H1 (cell line): ENCODE data around the gene NPC1L1. TPM values are rescaled to one million over a fixed set of nuclear protein-coding genes. Genes with fewer than 3 reads are reported as not detected.

Source experiments
- CTCF ChIA-PET: fragments of 300-600 bp; sonication (Branson Sonifier 250); formaldehyde crosslinking; loops from one replicate; lab custom pipeline; 2021; ENCODE audit not compliant: partially characterized antibody; lab: Charles Lee
- POLR2A ChIA-PET: fragments of 300-600 bp; sonication (Branson Sonifier 250); formaldehyde crosslinking; loops from one replicate; lab custom pipeline; 2021; ENCODE audit warnings: inconsistent platforms; ENCODE audit not compliant: partially characterized antibody; lab: Charles Lee
- DNase-seq, 2 experiments: peaks; one replicate each; pipeline versions ENCODE4 v3.0.0 to v3.0.0-alpha.2; 2010 to 2022; ENCODE audit warnings: low spot score in 2 of 2, low read depth in 1 of 2, mixed read lengths in 1 of 2
- FAIRE-seq: peaks from 2 replicates; lab custom pipeline; 2011; peaks lifted over from hg19 to GRCh38; lab: Jason Lieb, UNC
- H2AFZ ChIP-seq: 2 replicates; pipeline ENCODE4 v1.8.1; 2012; ENCODE audit warnings: low read length, inconsistent platforms
- H2AK5ac ChIP-seq: 2 replicates; pipeline ENCODE4 v1.6.1; 2013; ENCODE audit warnings: low read depth, low read length
- H2BK120ac ChIP-seq: replicated peaks from 2 replicates; pipeline ENCODE3; 2013; ENCODE audit warnings: low read depth, low read length, inconsistent platforms
- H2BK12ac ChIP-seq: 2 replicates; pipeline ENCODE4 v1.6.1; 2013; ENCODE audit warnings: low read depth, low read length
- H2BK15ac ChIP-seq: 2 replicates; pipeline ENCODE4 v1.6.1; 2013; ENCODE audit warnings: low read length
- H2BK20ac ChIP-seq: 2 replicates; pipeline ENCODE4 v1.6.1; 2013; ENCODE audit warnings: low read length
- H2BK5ac ChIP-seq: 2 replicates; pipeline ENCODE4 v1.6.1; 2013; ENCODE audit warnings: low read depth, low read length
- H3K14ac ChIP-seq: 2 replicates; pipeline ENCODE4 v1.6.1; 2013; ENCODE audit warnings: inconsistent platforms; ENCODE audit not compliant: insufficient read length
- H3K18ac ChIP-seq: 2 replicates; pipeline ENCODE4 v1.6.1; 2013; ENCODE audit warnings: low read length; ENCODE audit errors: extremely low read depth
- H3K23ac ChIP-seq: 2 replicates; pipeline ENCODE4 v1.6.1; 2013; ENCODE audit warnings: inconsistent platforms; ENCODE audit not compliant: insufficient read length
- H3K23me2 ChIP-seq: 2 replicates; pipeline ENCODE4 v1.6.1; 2013; ENCODE audit warnings: low read depth, low read length
- H3K27ac ChIP-seq: 2 replicates; pipeline ENCODE4 v1.6.1; 2011; ENCODE audit warnings: low read depth, low read length, inconsistent platforms
- H3K27me3 ChIP-seq, 4 experiments: replicated peaks in 1 of 4; 1 replicate in 1 of 4; 2 replicates in 3 of 4; pipeline versions ENCODE4 v1.6.1 to v1.8.1; 2011 to 2013; ENCODE audit warnings: low read length in 3 of 4, mild to moderate bottlenecking in 3 of 4, inconsistent platforms in 2 of 4, mixed read lengths in 2 of 4, moderate library complexity in 1 of 4; ENCODE audit not compliant: control insufficient read depth in 3 of 4, insufficient read depth in 3 of 4; ENCODE audit errors: extremely low read depth in 1 of 4
- H3K36me3 ChIP-seq, 4 experiments: 2 replicates each; pipeline versions ENCODE4 v1.6.1 to v1.8.1; 2011 to 2013; ENCODE audit warnings: mild to moderate bottlenecking in 4 of 4, low read length in 3 of 4, moderate library complexity in 2 of 4, control low read depth in 1 of 4, inconsistent platforms in 1 of 4; ENCODE audit not compliant: insufficient read depth in 4 of 4, control insufficient read depth in 2 of 4
- H3K4ac ChIP-seq: replicated peaks from 2 replicates; pipeline ENCODE3; 2013; ENCODE audit warnings: low read length, low read depth, mixed read lengths, inconsistent platforms; ENCODE audit not compliant: insufficient read length
- H3K4me1 ChIP-seq, 4 experiments: replicated peaks in 1 of 4; 1 replicate in 1 of 4; 2 replicates in 3 of 4; pipeline versions ENCODE4 v1.6.1 to v1.8.1; 2011 to 2013; ENCODE audit warnings: low read length in 3 of 4, inconsistent platforms in 2 of 4, mixed read lengths in 1 of 4; ENCODE audit not compliant: insufficient read depth in 4 of 4, control insufficient read depth in 3 of 4
- H3K4me2 ChIP-seq, 2 experiments: 2 replicates each; pipeline versions ENCODE4 v1.6.1 to v1.8.1; 2011 to 2013; ENCODE audit warnings: low read depth in 2 of 2, low read length in 2 of 2, control low read depth in 1 of 2, inconsistent platforms in 1 of 2, mild to moderate bottlenecking in 1 of 2; ENCODE audit not compliant: insufficient read depth in 1 of 2
- H3K4me3 ChIP-seq, 4 experiments: fragments of 200-600, 300-600 bp in 1 of 4; sonication (generic), shearing (Covaris generic), sonication (Bioruptor Twin) in 1 of 4; 2 replicates each; pipeline versions ENCODE4 v1.5.1 to v1.8.1; 2011 to 2016; ENCODE audit warnings: low read length in 4 of 4, low read depth in 3 of 4, control low read depth in 2 of 4, inconsistent platforms in 2 of 4, mild to moderate bottlenecking in 2 of 4, mixed read lengths in 1 of 4, moderate library complexity in 1 of 4; ENCODE audit not compliant: insufficient read depth in 2 of 4; ENCODE audit errors: extremely low read depth in 1 of 4
- H3K56ac ChIP-seq: replicated peaks from 2 replicates; pipeline ENCODE3; 2013; ENCODE audit warnings: low read depth, mild to moderate bottlenecking, mixed read lengths, low read length, inconsistent platforms; ENCODE audit not compliant: insufficient read length
- H3K79me1 ChIP-seq: 2 replicates; pipeline ENCODE4 v1.6.1; 2013; ENCODE audit warnings: low read depth, low read length, control low read depth
- H3K79me2 ChIP-seq, 2 experiments: 2 replicates each; pipeline versions ENCODE4 v1.6.1 to v1.8.1; 2012 to 2013; ENCODE audit warnings: low read length in 2 of 2, mild to moderate bottlenecking in 2 of 2, inconsistent platforms in 1 of 2; ENCODE audit not compliant: insufficient read depth in 2 of 2, control insufficient read depth in 1 of 2
- H3K9ac ChIP-seq, 4 experiments: replicated peaks in 1 of 4; 1 replicate in 1 of 4; 2 replicates in 3 of 4; pipeline versions ENCODE4 v1.6.1 to v1.8.1; 2011 to 2013; ENCODE audit warnings: low read depth in 3 of 4, low read length in 3 of 4, control low read depth in 2 of 4, mild to moderate bottlenecking in 2 of 4, moderate library complexity in 2 of 4, inconsistent platforms in 1 of 4; ENCODE audit errors: extremely low read depth in 1 of 4
- H3K9me3 ChIP-seq, 2 experiments: 2 replicates each; pipeline versions ENCODE4 v1.6.1 to v1.8.1; 2012 to 2013; ENCODE audit warnings: mild to moderate bottlenecking in 2 of 2, moderate library complexity in 2 of 2, control low read depth in 1 of 2, inconsistent platforms in 1 of 2, low read depth in 1 of 2, low read length in 1 of 2, mixed read lengths in 1 of 2; ENCODE audit not compliant: insufficient read depth in 2 of 2
- H4K20me1 ChIP-seq, 2 experiments: replicated peaks in 1 of 2; 2 replicates each; pipeline versions ENCODE3 to v1.8.1; 2011 to 2013; ENCODE audit warnings: inconsistent platforms in 2 of 2, low read length in 2 of 2, mild to moderate bottlenecking in 1 of 2; ENCODE audit not compliant: insufficient read depth in 2 of 2, control insufficient read depth in 1 of 2
- H4K5ac ChIP-seq: 2 replicates; pipeline ENCODE4 v1.6.1; 2013; ENCODE audit warnings: low read length, low read depth, mixed read lengths, inconsistent platforms; ENCODE audit not compliant: insufficient read length
- H4K8ac ChIP-seq: 2 replicates; pipeline ENCODE4 v1.8.0; 2013; ENCODE audit warnings: mild to moderate bottlenecking, moderate library complexity, low read length, inconsistent platforms; ENCODE audit not compliant: insufficient read depth; ENCODE audit errors: extremely low read depth
- H4K91ac ChIP-seq: replicated peaks from 2 replicates; pipeline ENCODE3; 2013; ENCODE audit warnings: low read length, mixed read lengths, inconsistent platforms; ENCODE audit not compliant: insufficient read length
- FOSL1 ChIP-seq: IDR thresholded peaks from 2 replicates; pipeline ENCODE4 v1.6.1; 2011; ENCODE audit warnings: mild to moderate bottlenecking, low read depth, low read length, moderate library complexity; ENCODE audit not compliant: insufficient read depth
- WGBS, 2 experiments: shearing (Covaris generic) in 1 of 2; methylation state at CpG; one replicate each; pipeline versions ENCODE4 v1.1.6 to v1.1.7; 2013 to 2015; ENCODE audit warnings: low lambda C conversion rate in 2 of 2, mixed read lengths in 2 of 2, inconsistent platforms in 1 of 2, low coverage in 1 of 2, missing lambda C conversion rate in 1 of 2; ENCODE audit not compliant: insufficient replicate concordance in 2 of 2, insufficient coverage in 1 of 2, insufficient read length in 1 of 2; ENCODE audit errors: extremely low coverage in 1 of 2, missing lambda C conversion rate in 1 of 2; 5-methylcytosine and 5-hydroxymethylcytosine counted together
- polyA plus RNA-seq, 7 experiments: library from polyadenylated mRNA; depleted of rRNA in 3 of 7; stranded (reverse) in 5 of 7; unstranded in 2 of 7; fragments of >200 nt in 5 of 7; fragments of 200-250 nt in 2 of 7; gene quantifications; 1 replicate in 5 of 7; 2 replicates in 1 of 7; 4 replicates in 1 of 7; pipeline versions ENCODE4 v1.2.1 to v1.2.3, GENCODE V29; 2011 to 2013; ENCODE audit warnings: missing spikeins in 2 of 7, mixed read lengths in 2 of 7
- total RNA-seq: library from RNA; stranded (reverse); fragmentation: NEBNext Ultra II Directional; extraction: Animal tissue kit (Norgen Biotek cat#: 25700); gene quantifications from 2 replicates; pipeline ENCODE4 v1.2.1, GENCODE V29; 2021

NPC1L1 gene
- total and polyA plus RNA-seq, 2 of the 8 experiments (the other 6 are each of a cell fraction or from before 2014, with no cell fraction given), result 0.06 to 0.21 TPM

DNA sequence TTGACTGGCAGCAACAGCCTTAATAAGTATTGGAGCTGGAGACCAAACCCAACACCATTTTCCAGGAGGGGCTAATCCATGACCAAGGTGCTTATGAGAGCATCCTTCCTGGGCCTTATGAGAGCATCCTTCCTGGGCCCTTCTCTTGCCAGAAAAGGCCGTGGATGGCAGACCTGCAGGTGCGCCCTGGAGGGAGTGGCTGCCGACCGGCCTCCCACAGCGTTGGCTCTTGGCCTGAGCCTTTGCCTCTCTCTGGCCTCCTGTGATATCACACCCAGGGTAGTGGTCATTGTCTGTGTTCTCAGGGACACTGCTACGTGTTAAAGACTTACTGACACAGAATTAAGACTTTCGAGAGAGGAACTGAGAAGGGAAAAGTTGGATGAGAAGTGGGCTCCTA is 28.4 kb downstream of the NPC1L1 start:
- Histone ChIP-seq H3K79me1 (no peaks in the 10 kb centered on the region), H3K56ac (no peak overlapping the region), H4K8ac (no peak overlapping the region), H4K91ac (no peak overlapping the region), H2BK20ac (no peak overlapping the region), H3K4ac (no peak overlapping the region), H3K23ac (no peak overlapping the region), H3K9ac (no peak overlapping the region), H3K23me2 (no peaks in the 10 kb centered on the region), H3K36me3 (no peaks in the 10 kb centered on the region), H3K4me3 (no peak overlapping the region), H2BK15ac (no peak overlapping the region), H3K27ac (no peak overlapping the region), H2BK120ac (no peak overlapping the region), H3K4me2 (no peak overlapping the region), H3K79me2 (no peaks in the 10 kb centered on the region), H3K4me1 (no peaks in the 10 kb centered on the region), H2BK5ac (no peak overlapping the region), H4K20me1 (no peaks in the 10 kb centered on the region), H2AK5ac (no peak overlapping the region), H3K18ac (no peak overlapping the region), H2BK12ac (no peak overlapping the region), H2AFZ (no peak overlapping the region), H3K27me3 (no peaks in the 10 kb centered on the region), H3K9me3 (peaks cover 2% of the 10 kb centered on the region in 2 experiments; a peak in 2 of 4 replicates), H4K5ac (no peak overlapping the region), H3K14ac (no peak overlapping the region)
- no peak for DNase-seq
- WGBS, 2 experiments, result 89% methylated on average over 7 of the region's 7 CpGs; no CpG with 5 or more reads in 1 of the 2 experiments
- ChIA-PET POLR2A (no interaction called here), CTCF (interaction anchor here (1.8 kb wide), 1 partner anchor 22 kb away, joined by 13 read pairs; no protein-coding TSS in a partner anchor)
- no peak for FAIRE-seq
- TF ChIP-seq FOSL1, result no peak
